IPS-20b (cell line): Measurements from ENCODE around the gene SMIM1.
"Not testable (repeated sequence)": the region's sequence is repeated elsewhere in the genome, so short reads cannot be mapped to it uniquely, and the experiment has no call there.

Source experiments
- H3K27ac ChIP-seq: one replicate; pipeline ENCODE4 v1.5.1; 2013; ENCODE audit warnings: low read length
- H3K27me3 ChIP-seq: 2 replicates; pipeline ENCODE4 v1.6.1; 2013; ENCODE audit warnings: mild to moderate bottlenecking, low read length, inconsistent platforms; ENCODE audit not compliant: insufficient read depth
- H3K36me3 ChIP-seq: 2 replicates; pipeline ENCODE4 v1.6.1; 2013; ENCODE audit warnings: low read depth, mild to moderate bottlenecking, inconsistent platforms, low read length, moderate library complexity; ENCODE audit not compliant: insufficient read depth
- H3K4me1 ChIP-seq: 2 replicates; pipeline ENCODE4 v1.6.1; 2013; ENCODE audit warnings: mild to moderate bottlenecking, control low read depth, inconsistent platforms, low read length, moderate library complexity; ENCODE audit not compliant: insufficient read depth
- H3K4me3 ChIP-seq: 2 replicates; pipeline ENCODE4 v1.5.1; 2013; ENCODE audit warnings: mild to moderate bottlenecking, low read length, inconsistent platforms
- H3K9ac ChIP-seq: 2 replicates; pipeline ENCODE4 v1.6.1; 2013; ENCODE audit warnings: low read depth, mild to moderate bottlenecking, inconsistent platforms, low read length, moderate library complexity
- H3K9me3 ChIP-seq: 2 replicates; pipeline ENCODE4 v1.6.1; 2013; ENCODE audit warnings: mild to moderate bottlenecking, low read depth, low read length, inconsistent platforms; ENCODE audit not compliant: insufficient read depth

SMIM1 gene

DNA sequence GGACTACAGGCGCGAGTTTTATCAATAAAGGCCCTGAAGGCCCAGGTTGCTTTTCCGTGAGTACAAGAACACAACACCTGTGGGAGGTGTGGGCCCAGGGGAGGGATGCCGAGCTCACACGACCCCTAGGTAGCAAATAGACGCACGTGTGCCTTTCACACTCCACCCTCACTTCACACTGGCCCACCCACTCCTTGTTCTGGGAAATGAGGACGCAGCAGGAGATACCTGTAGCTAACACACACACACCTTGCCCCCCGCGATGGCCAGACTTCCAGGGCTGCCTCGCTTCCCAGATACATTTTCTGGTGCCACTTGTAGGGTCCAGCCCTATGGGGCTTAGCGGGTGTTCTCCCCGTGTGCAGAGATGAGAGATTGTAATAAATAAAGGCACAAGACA, 24.6 kb upstream of the SMIM1 start:
- no peak overlapping the region for H3K4me3 ChIP-seq
- no peak overlapping the region for H3K9ac ChIP-seq
- H3K9me3 ChIP-seq, result no peaks in the 10 kb centered on the region
- peaks cover 13% of the 10 kb centered on the region for H3K36me3 ChIP-seq
- no peak overlapping the region for H3K27ac ChIP-seq
- peaks cover 16% of the 10 kb centered on the region for H3K27me3 ChIP-seq
- peaks cover 12% of the 10 kb centered on the region; the same call in 1 of the 2 replicates for H3K4me1 ChIP-seq

DNA sequence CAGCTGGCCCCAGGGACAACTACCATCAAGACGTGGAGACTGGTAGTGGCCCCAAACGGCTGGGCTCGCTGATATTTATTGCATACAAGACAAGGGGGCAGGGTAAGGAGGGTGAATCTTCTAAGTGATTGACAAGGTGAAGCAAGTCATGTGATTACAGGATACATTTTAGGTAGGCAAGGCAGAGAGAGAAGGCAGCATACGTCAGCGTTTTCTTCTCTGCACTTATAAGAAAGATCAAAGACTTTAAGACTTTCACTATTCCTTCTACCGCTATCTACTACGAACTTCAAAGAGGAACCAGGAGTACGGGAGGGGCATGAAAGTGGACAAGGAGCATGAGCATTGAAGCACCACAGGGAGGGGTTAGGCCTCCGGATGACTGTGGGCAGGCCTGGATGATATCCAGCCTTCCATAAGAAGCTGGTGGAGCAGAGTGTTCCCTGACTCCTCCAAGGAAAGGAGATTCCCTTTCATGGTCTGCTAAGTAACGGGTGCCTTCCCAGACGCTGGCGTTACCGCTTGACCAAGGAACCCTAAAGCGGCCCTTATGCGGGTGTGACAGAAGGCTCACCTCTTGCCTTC, 24.1 kb upstream of the SMIM1 start:
- H3K9ac ChIP-seq, H3K4me3 ChIP-seq, H3K27ac ChIP-seq, H3K36me3 ChIP-seq, H3K9me3 ChIP-seq: not testable (repeated sequence)
- H3K27me3 ChIP-seq, result peaks cover 16% of the 10 kb centered on the region
- peaks cover 12% of the 10 kb centered on the region; the same call in 1 of the 2 replicates for H3K4me1 ChIP-seq

DNA sequence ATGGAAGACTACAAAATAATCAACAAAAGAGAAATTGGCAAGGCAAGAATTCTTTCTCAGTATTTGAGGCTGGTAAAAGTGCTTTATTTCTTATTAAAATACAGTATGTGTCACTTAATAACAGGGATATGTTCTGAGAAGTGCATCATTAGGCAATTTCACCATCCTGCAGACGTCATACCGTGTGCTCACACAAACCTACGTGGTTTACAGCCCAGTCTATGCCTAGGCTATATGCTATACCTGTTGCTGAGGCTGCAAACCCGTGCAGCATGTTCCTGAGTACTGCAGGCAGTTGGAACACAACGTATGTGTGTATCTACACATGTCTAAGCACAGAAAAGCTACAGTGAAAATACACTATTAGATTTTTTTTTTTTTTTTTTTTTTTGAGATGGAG, 23.0 kb upstream of the SMIM1 start:
- Histone ChIP-seq H3K4me1 (peaks cover 12% of the 10 kb centered on the region; the same call in 1 of the 2 replicates), H3K9me3 (no peaks in the 10 kb centered on the region), H3K27ac (no peak overlapping the region), H3K36me3 (peaks cover 7% of the 10 kb centered on the region; the same call in 1 of the 2 replicates), H3K9ac (no peak overlapping the region), H3K27me3 (peaks cover 16% of the 10 kb centered on the region), H3K4me3 (no peak overlapping the region)

GRCh38 chr1:3750741-3751140, 21.8 kb upstream of the SMIM1 start:
- Histone ChIP-seq H3K27ac (no peak overlapping the region), H3K4me3 (no peak overlapping the region), H3K4me1 (peaks cover 7% of the 10 kb centered on the region; the same call in 1 of the 2 replicates), H3K9me3 (no peaks in the 10 kb centered on the region), H3K9ac (no peak overlapping the region), H3K27me3 (peaks cover 16% of the 10 kb centered on the region), H3K36me3 (no peaks in the 10 kb centered on the region)

GRCh38 chr1:3752400-3752945, 20.1 kb upstream of the SMIM1 start, which contains the start of gene CCDC27:
CCDC27 (plus strand) TSS chr1:3752450; CDS start chr1:3752482, 32 bp downstream.
- no peak within 1 kb of the TSS for H3K4me3 ChIP-seq
- no peaks in the 10 kb centered on the region for H3K36me3 ChIP-seq
- no peaks in the 10 kb centered on the region for H3K4me1 ChIP-seq
- H3K27ac ChIP-seq, result no peak within 1 kb of the TSS
- no peaks in the 10 kb centered on the region for H3K9me3 ChIP-seq
- H3K9ac ChIP-seq, result no peak within 1 kb of the TSS
- peaks cover 16% of the 10 kb centered on the region for H3K27me3 ChIP-seq

- Histone ChIP-seq H3K4me1 (no peaks in the 10 kb centered on the region), H3K9me3 (no peaks in the 10 kb centered on the region), H3K27ac (no peak overlapping the region), H3K36me3 (no peaks in the 10 kb centered on the region), H3K9ac (no peak overlapping the region), H3K27me3 (peaks cover 16% of the 10 kb centered on the region), H3K4me3 (no peak overlapping the region)
Observed at GRCh38 chr1:3753656-3754454, 18.7 kb upstream of the SMIM1 start.

DNA sequence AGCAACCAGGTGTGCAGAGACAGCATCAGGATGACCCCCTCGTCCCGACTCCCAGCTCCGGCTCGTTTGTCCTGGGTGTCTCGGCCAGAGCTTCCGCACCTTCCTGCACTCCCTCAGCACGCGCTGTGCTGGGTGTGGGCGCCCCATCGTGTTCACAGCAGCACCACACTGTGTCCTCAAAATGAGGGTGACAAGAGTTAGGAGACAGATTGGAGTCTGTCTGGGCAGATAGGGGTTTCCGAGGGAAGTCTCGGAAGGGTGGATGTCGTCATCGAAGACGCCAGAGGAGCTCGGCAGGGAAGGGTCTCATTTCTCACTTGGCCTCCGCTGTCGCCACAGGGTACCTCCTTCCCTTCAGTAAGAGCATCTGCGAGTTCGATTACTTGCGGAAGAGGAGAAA, 16.2 kb upstream of the SMIM1 start:
- H3K9me3 ChIP-seq, result no peaks in the 10 kb centered on the region
- H3K27me3 ChIP-seq, result no peaks in the 10 kb centered on the region
- no peak overlapping the region for H3K27ac ChIP-seq
- H3K4me3 ChIP-seq, result no peak overlapping the region
- H3K36me3 ChIP-seq, result no peaks in the 10 kb centered on the region
- H3K4me1 ChIP-seq, result no peaks in the 10 kb centered on the region
- no peak overlapping the region for H3K9ac ChIP-seq

DNA sequence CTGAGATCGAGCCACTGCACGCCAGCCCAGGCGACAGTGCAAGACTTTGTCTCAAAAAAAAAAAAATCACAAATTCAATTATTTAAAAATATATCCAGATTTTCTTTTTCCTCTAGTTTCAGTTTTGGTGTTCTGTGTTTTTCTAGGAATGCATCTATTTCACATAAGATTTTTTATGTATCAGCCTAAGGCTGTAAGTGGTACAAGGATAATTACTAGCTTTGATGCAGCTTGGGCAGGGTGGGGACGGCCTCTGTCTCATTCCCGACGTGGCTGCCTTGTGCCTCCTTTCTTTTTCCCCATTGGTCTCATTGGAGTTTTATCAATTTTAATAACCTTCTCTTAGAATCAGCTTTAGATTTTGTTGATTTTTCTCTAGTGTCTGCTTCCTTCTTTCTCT, 13.4 kb upstream of the SMIM1 start:
- H3K36me3 ChIP-seq, result no peaks in the 10 kb centered on the region
- no peak overlapping the region for H3K9ac ChIP-seq
- H3K27me3 ChIP-seq, result no peaks in the 10 kb centered on the region
- no peak overlapping the region for H3K27ac ChIP-seq
- no peaks in the 10 kb centered on the region for H3K9me3 ChIP-seq
- H3K4me1 ChIP-seq, result no peaks in the 10 kb centered on the region
- no peak overlapping the region for H3K4me3 ChIP-seq

- H3K4me1 ChIP-seq, result no peaks in the 10 kb centered on the region
Observed at GRCh38 chr1:3759796-3760195, 12.8 kb upstream of the SMIM1 start.

DNA sequence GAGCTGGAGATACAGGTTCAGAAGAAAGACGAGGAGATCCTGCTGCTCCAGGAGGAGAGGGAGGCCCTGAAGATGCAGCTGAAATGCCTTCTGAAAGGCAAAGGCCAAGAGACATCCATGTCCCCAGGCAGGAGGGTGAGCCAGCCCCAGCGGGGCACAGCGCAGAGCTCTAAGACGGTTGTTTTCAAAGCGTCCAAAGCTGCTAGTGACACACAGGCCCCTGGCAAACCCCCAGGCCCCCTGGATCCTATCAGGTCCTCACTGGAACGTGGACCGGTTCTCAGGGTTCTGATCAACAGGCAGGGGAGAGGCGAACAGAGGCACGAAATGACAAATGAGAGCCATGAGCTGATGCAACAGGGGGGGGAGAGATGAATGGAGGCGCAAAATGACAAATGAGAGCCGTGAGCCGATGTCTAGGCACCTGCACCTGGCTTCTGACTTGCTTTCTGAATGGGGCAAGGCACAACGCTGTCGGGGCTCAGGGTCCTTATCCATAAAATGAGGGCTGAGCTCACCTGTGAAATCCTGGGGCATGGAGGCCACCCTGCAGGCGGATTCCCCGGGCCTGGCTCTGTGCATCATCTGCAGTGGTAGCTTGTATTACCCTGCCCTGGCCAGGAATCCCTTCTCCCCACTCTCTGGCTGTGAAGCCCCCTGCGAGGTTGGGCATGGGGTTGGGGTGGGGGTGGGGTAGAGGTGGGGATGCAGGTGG, 11.1 kb upstream of the SMIM1 start:
- Histone ChIP-seq H3K9ac (no peak overlapping the region), H3K9me3 (no peaks in the 10 kb centered on the region), H3K4me1 (no peaks in the 10 kb centered on the region), H3K27ac (no peak overlapping the region), H3K4me3 (no peak overlapping the region), H3K36me3 (no peaks in the 10 kb centered on the region), H3K27me3 (no peaks in the 10 kb centered on the region)

More at GRCh38 chr1:3759796-3760195, 12.8 kb upstream of the SMIM1 start:
- Histone ChIP-seq H3K27me3 (no peaks in the 10 kb centered on the region), H3K36me3 (no peaks in the 10 kb centered on the region), H3K27ac (no peak overlapping the region), H3K4me3 (no peak overlapping the region), H3K9me3 (no peaks in the 10 kb centered on the region), H3K9ac (no peak overlapping the region)

DNA sequence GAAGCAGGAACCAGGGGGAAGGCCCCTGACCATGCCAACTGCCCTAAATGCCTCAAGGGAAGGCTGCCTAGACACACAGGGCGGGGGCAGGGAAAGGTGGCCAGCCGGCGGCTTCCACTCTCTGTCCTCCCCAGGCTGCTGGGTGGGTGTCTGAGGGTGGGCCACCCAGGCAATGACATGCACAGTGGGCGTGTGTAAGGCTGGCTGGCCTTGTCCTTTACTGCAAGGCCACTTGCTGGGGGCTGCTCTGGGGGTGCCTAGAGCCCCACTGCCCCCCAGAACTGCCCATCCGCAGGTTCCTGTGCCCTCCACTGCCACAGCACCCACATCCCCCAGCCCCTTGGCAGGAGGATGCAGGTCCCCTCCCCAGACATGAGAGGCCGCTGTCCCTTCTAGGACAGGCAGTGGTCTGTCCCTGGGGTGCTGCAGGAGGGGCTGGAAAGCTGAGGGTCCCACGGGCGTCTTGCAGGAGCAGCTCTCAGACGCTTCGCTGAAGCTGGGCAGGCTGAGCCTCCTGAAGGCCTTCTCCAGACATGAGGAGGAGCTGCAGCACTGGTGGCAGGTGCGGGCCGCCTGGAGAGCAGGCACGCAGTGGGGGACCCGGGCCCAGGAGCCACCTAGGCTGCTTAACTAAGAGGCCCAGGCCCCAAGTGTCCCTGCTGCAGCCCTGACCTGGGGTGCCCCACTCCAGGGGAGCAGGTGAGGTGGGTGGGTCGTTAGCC, 10.2 kb upstream of the SMIM1 start:
- no peak overlapping the region for H3K9ac ChIP-seq
- H3K9me3 ChIP-seq, result no peaks in the 10 kb centered on the region
- H3K27me3 ChIP-seq, result no peaks in the 10 kb centered on the region
- no peaks in the 10 kb centered on the region for H3K4me1 ChIP-seq
- no peak overlapping the region for H3K4me3 ChIP-seq
- no peak overlapping the region for H3K27ac ChIP-seq
- H3K36me3 ChIP-seq, result no peaks in the 10 kb centered on the region
